ENCODE data around the gene TXNRD2.
A peak's percentile ranks its signal among the peaks of the same experiment; 100 is the strongest.
"Not testable (repeated sequence)": the region's sequence is repeated elsewhere in the genome, so short reads cannot be mapped to it uniquely, and the experiment has no call there.

The TXNRD2 gene

DNA sequence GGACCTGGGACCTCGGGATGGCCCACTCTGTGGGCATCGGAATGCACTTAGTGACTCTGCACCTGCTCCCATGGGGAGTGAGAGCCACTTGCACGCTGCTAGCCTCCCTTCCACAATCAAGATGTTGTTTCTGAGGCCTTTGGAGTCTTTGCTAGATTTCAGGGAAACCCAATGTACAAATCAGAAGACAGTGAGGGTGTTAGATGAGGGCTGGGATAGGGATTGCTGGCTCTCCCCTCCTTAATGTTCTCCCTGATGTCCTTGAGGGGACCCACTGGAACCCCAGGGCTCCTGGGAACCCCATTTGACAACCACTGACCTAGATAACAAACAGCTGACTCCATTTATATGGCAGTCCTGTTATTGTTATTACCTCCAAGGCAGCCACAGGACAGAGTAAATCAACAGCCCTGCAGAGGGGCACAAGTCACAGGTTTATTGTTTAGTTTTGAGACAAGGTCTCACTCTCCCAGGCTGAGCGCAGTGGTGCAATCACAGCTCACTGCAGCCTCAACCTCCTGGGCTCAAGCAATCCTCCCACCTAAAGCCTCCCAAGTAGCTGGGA, 31.4 kb downstream of the TXNRD2 start:
- DNase-seq (ENCODE audit: insufficient read length, low spot score): no peak
- no peak for FAIRE-seq

GRCh38 chr22:19909350-19910179, 32.1 kb downstream of the TXNRD2 start:
- FAIRE-seq (peak; percentile 100), DNase-seq (ENCODE audit: insufficient read length, low spot score) (peak; percentile 87)

GRCh38 chr22:19907902-19908301, 33.7 kb downstream of the TXNRD2 start:
- not testable (repeated sequence) for DNase-seq (ENCODE audit: insufficient read length, low spot score); FAIRE-seq

DNA sequence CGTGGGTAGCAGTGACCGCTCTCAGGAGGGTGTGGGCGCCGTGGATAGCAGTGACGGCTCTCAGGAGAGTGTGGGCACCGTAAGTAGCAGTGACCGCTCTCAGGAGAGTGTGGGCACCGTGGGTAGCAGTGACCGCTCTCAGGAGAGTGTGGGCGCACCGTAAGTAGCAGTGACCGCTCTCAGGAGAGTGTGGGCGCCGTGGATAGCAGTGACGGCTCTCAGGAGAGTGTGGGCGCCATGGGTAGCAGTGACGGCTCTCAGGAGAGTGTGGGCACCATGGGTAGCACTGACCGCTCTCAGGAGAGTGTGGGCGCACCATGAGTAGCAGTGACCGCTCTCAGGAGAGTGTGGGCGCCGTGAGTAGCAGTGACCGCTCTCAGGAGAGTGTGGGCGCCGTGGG, 34.8 kb downstream of the TXNRD2 start:
- FAIRE-seq; DNase-seq (ENCODE audit: insufficient read length, low spot score): not testable (repeated sequence)

DNA sequence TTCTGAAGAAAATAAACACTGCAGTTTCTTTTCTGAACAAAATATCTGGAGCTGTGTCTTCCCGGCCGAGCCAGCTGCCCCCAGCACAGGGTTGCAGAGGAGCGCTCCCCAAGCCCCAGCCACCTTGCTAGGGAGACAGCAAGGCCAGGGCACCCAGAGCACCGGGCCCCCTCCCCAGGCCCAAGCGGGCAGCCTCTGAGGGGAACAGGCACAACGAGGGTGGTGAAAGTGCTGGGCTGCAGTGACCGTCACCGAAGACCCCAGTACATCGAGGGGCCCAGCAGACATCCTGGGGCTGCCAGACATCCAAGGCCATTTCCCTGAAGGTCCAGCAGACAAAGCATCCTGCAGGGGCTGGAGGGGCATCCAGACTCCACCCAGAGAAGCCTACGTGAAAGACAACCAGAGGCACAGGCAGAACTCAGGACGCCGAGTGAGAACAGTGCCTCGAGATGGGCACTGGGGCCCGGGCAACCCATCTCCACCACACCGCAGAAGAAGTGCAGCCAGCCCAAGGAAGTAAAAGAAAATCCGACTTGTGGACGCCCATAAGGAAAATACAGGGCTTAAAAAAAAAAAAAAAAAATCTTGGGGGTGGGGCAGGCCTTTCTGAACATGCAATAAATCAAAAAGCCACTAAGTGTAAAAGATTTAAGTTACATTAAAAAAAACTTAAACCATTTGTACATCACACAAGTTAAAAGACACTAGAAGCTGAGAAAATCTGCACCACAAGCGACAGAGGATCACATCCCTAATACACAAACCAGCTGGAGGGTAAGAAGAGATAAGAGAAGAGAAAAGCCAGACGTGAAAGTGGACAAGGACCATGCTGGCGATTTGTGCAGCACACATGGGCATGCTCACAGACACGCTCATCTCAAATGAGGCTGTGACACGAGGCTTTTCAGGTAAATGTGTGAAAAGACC, 36.0 kb downstream of the TXNRD2 start:
- DNase-seq (ENCODE audit: insufficient read length, low spot score): no peak
- no peak for FAIRE-seq

DNA sequence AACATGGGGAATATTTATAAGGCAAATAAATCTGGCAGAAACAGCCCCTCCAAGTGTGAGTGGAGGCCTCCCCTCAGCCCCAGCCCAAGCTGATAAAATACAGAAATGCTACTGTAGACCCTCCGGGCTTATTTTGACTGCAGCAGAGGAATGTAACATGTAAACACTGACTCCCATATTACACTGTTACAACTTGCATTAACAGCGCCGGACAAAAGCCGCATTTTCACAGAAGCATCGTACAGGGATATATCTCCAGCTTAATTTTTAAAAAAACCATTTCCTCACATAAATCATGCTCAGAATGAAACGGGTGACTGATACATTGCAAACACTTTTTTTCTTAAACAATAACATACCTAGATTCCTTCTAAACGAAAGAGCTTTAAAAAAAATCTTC, 36.7 kb downstream of the TXNRD2 start:
- DNase-seq (ENCODE audit: insufficient read length, low spot score) (no peak), FAIRE-seq (no peak)

DNA sequence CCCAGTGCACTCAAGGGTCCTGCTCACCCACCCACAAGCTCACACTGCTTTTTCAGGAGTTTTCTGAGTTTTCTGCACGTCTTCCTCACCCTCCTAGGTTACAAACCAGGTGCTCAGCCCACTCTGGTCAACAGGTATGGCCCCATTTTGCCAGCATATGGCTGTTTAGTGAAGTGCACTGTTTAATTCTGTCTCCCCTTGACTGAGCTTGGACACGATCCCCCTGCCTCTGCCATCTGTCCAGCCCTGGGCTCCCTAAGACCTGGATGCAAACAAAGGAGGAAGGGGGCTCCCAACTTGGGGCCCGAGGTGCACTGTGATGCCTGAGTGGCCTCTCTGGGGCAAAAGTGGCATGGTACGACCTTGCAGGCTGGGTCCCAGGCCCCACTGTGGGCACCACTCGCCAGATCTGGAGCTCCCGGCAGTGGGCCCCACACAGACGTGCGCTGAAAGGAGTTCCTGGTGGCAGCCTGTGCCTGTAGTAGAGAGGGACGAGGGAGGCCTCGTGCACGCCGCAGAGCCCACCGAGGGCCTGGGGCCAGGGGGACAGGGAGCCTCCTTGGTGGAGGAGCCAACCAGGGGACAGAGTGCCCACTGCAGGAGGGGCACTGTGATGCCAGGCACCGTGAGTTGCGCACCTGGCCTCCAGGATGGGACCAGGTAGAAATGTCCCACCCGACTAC, 37.3 kb downstream of the TXNRD2 start:
- DNase-seq (ENCODE audit: insufficient read length, low spot score) (no peak), FAIRE-seq (no peak)

DNA sequence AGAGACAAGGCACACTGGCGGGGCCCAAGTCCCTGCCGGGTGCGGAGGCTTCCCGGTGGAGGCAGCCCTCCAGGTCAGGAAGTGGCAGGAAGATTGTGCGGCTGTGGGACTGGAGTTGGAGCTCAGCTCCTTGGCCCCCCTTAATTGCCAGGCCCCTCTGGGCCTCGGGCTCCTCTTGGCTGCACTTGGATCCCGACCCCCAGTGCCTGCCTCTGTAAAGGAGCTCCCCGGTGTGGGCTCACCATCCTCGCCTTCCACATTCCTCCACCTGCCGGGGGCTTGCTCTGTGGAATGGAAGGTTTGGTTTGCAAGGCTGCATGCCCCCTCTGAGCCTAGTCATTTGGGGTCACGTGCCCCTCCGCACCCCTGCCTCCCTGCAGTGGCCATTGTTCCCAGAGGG, 38.1 kb downstream of the TXNRD2 start:
- FAIRE-seq: no peak
- no peak for DNase-seq (ENCODE audit: insufficient read length, low spot score)

GRCh38 chr22:19903031-19903430, 38.6 kb downstream of the TXNRD2 start:
- no peak for DNase-seq (ENCODE audit: insufficient read length, low spot score)
- no peak for FAIRE-seq

GRCh38 chr22:19902245-19902715, 39.3 kb downstream of the TXNRD2 start:
- DNase-seq (ENCODE audit: insufficient read length, low spot score): no peak
- no peak for FAIRE-seq

DNA sequence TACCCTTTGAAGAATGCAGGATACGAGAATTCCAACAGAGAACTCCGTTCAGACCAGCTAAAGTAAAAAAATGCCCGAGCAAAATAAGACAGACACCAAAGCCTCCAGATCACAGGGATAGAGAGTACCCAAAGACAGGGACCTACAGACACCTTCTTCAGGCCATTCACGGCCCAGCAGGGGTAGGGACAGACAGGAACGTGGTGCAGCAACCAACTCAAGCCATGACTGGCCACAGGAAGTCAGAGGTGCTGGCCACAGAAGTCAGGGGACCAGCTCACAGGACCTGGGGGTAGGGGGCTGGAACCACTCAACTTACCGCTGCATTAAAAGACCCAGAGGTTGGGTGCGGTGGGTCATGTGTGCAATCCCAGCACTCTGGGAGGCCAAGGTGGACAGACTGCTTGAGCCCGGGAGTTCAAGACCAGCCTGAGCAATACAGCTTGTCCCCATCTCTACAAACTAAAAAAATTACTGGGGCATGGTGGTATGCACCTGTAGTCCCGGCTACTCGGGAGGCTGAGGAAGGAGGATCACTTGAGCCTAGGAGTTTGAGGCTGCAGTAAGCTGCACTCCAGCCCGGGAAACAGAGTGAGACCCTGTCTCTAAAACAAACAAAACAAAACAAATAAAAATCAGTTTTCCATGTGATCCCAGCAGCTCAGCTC, 39.9 kb downstream of the TXNRD2 start:
- FAIRE-seq (no peak), DNase-seq (ENCODE audit: insufficient read length, low spot score) (no peak)

DNA sequence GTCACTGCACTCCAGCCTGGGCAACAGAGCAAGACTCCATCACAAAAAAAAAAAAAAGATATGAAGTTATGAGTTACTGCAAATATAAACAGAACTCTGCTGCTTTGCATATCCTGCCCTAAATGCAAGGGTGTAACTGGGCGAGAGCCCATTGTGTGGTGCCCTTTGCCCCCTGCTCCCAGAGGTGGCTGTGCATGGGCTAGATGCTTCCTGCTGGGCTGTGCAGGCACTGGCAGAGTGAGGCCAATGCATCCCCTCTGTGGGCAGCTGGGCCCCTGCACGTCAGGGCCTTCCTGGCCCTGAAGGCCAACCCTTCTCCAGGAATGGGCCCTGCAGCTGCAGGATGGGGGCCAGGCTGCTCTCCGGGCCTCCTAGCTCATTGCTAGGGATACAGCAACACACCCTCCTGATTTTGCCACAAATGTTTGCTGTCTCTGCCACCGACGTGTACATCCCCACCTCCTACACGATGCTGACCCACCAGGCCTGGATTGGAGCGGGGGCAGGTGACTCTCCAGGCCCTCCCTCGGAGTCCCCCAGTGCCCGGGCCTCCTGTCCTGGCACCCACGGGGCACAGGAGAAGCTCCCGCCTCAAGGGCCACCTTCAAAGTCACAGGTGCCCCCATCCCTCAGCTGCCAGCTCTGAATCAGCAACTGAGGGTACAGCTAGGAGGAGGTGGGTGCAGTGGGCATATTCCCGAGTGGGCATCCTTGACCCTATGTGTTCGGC, 40.7 kb downstream of the TXNRD2 start:
- DNase-seq (ENCODE audit: insufficient read length, low spot score) (no peak), FAIRE-seq (no peak)

DNA sequence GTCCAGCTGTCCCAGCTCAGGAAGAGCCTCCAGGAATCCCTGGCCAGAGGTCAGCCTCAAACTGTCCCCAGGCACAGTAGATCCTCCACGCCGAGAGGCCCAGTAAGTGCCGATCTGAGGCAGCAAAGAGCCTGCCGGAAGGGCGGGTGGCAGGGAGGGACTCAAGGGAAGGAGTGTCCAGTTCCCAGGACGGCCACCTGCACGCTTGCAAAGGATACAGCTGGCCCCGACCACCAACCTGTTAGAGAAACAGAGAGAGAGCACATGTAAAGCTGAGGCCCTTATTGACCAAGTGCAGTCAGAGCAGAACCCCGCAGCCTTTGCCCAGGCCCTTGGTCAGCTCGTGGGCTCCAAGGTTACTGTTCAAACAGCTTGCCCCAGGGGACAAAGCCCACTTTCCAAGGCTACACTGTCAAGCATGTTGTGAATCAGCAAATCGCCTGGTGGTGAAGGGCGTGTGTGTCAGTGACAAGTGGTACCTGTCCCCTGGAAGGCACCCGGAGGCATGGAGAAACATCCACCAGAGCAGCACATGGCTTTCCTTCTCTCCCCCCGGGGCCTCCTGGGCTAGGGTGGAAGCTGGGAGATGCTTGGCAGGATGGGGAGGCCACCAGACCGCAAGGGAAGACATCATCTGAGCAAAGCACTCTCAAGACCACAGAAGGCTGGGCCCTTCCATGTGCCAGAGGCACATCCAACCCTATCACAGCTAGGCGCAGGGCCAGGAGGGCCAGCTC, 42.6 kb downstream of the TXNRD2 start:
- DNase-seq (ENCODE audit: insufficient read length, low spot score) (no peak), FAIRE-seq (no peak)

DNA sequence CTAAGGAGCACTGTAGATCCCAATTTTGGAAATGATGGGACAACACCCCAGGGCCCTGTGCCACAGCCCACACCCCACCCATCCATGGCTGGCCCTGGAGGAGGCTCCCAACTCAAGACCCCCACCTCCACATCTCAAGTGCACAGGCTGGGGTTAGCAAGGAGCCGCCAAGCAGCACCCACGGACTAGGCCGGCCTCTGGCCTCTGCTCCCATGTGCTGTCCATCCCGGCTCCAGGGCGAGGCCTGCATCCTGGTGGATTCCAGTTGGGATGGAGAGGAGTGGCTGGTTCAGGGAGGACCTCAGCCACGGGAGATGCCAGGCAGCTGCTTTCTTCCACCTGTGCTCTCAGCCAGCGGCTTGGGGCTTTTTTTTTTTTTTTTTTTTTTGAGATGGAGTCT, 43.5 kb downstream of the TXNRD2 start:
- no peak for FAIRE-seq
- DNase-seq (ENCODE audit: insufficient read length, low spot score): no peak

DNA sequence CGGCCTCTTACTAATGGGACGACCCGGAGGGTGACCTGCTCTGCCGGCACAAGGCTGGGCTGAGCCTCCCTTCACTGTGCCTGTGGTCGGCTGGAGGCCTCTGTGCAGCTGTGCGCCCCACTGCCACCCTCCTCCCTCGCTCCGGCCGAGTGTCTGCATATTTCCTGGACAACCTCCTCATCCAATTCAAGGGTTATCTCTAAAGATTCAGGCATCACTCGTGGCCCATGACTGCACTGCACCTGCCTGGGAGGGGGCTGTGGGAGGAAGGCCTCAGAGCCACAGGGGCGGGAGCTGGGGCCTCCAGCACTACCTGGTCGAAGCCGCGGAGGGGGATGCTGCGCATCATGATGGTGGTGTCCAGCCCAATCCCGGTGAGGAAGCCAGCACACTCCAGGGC, 43.9 kb downstream of the TXNRD2 start:
- DNase-seq (ENCODE audit: insufficient read length, low spot score): no peak
- no peak for FAIRE-seq

DNA sequence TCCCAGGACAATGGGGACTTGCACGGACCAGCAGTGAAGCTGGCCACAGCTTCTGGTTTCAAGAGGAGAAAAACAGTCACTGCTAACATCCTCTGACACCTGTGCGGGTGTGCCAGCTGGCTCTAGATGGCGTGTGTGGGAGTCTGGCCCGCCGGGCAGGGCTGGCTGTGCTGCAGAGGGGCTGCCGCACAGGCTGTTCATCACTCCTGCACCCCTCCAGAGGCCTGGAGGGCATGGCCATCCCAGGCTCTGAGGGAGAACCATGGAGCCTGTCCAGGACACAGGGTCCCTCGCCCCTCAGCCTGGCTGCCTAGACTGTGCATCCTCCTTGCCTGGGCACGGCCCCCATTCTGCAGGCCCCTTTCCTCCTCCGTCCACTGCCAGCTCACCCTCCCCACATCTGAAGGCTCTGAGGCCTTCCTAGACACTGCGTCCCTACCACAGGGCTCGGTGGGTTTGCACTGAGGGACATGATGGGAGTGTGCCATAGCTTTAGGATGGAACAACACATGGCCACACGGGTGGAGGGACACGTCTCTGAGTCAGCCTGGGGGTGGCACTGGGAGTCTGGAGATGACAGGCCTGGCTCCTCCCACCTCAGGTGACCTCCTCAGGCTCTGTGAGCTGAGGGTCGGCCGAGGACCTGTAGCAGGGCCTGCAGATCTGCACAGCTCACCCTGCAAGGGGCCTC, 44.8 kb downstream of the TXNRD2 start:
- DNase-seq (ENCODE audit: insufficient read length, low spot score) (no peak), FAIRE-seq (no peak)

GRCh38 chr22:19895160-19895849, 46.3 kb downstream of the TXNRD2 start:
- no peak for DNase-seq (ENCODE audit: insufficient read length, low spot score)
- no peak for FAIRE-seq

DNA sequence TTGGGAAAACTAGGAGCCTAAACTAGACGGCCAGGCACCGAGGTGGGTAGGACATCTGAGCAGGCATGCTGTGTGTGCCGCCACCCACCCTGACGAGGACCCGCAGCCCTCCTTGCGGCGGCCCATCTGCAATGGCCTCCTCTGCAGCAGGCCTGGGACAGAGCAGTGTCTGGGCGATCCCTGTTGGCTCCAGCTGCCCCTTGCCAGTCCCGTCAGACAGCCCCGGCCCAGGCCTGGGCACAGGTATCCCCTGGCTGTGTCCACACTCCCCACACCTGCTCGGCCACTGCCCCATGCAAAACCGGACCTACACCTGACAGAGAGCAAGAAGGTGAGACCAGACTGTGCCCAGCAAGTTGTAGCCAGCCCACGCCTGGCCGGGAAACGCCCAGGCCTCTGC, 48.3 kb downstream of the TXNRD2 start:
- no peak for FAIRE-seq
- no peak for DNase-seq (ENCODE audit: insufficient read length, low spot score)

Data from HTR-8/SVneo (cell line).